Pancreas (tissue), 10 donors: Measurements from ENCODE around the gene ZSWIM5. TPM values are rescaled to one million over a fixed set of nuclear protein-coding genes. Genes with fewer than 3 reads are reported as not detected.
"Not testable (repeated sequence)": the region's sequence is repeated elsewhere in the genome, so short reads cannot be mapped to it uniquely, and the experiment has no call there.

Source experiments
- ATAC-seq, 4 donors: fragments of 200-7000 bp; cut with Tn5 transposase; one replicate each; pipeline versions ENCODE4 v1.8.0 to v1.9.1; 2020; ENCODE audit warnings: mild to moderate bottlenecking in 4 of 4, moderate library complexity in 4 of 4
- DNase-seq, 6 donors: peaks; one replicate each; pipeline ENCODE4 v3.0.0-alpha.2; 2020
- FAIRE-seq: peaks from 2 replicates; lab custom pipeline; 2012; peaks lifted over from hg19 to GRCh38; lab: Jason Lieb, UNC
- H3K27ac ChIP-seq, 4 donors: fragments of 200-600 bp; sonication (generic); 1 replicate in 3 of 4; 2 replicates in 1 of 4; pipeline versions ENCODE4 v1.5.0 to v1.8.0; 2020
- H3K27me3 ChIP-seq, 4 donors: fragments of 200-600 bp; one replicate each; pipeline ENCODE4 v1.8.0; 2021
- H3K36me3 ChIP-seq, 3 donors: fragments of 200-600 bp; sonication (generic) in 1 of 3; one replicate each; pipeline versions ENCODE4 v1.5.0 to v1.8.0; 2020 to 2021
- H3K4me1 ChIP-seq, 3 donors: fragments of 200-600 bp; one replicate each; pipeline ENCODE4 v1.8.0; 2021
- H3K4me3 ChIP-seq, 4 donors: fragments of 200-600 bp; sonication (generic) in 2 of 4; one replicate each; pipeline versions ENCODE4 v1.5.0 to v1.8.0; 2020 to 2021
- H3K9me3 ChIP-seq, 4 donors: fragments of 200-600 bp; one replicate each; pipeline ENCODE4 v1.8.0; 2021
- WGBS, 2 donors: extraction: QIAGEN DNeasy Blood & Tissue Kit; methylation state at CpG; one replicate each; pipeline ENCODE4 v1.1.7; 2013; 5-methylcytosine and 5-hydroxymethylcytosine counted together
- intact Hi-C, 3 donors: fragments of 100-400 bp; cut with DNase I; formaldehyde crosslinking; loops; one replicate each; pipeline versions ENCODE4 v1.11.1 to v1.14.2; 2022
- polyA plus RNA-seq, 2 donors: library from polyadenylated mRNA; stranded (reverse); fragments of 200-250 nt; gene quantifications; one replicate each; pipeline ENCODE4 v1.2.3, GENCODE V29; 2013
- total RNA-seq, 6 donors: library from RNA; stranded (reverse); fragmentation: NEBNext Ultra II Directional in 4 of 6; extraction: Animal tissue kit (Norgen Biotek cat#: 25700) in 4 of 6; gene quantifications; one replicate each; pipeline versions ENCODE4 v1.2.1 to v1.2.4, GENCODE V29; 2021 to 2023
- TF ChIP-seq, protein P1 (sequence below), 4 donors: fragments of 200-600 bp; sonication (generic) in 3 of 4; IDR thresholded peaks; one replicate each; pipeline versions ENCODE4 v1.5.0 to v1.8.0; 2021; ENCODE audit warnings: antibody characterized with exemption in 4 of 4
- donor health status: healthy with polysubstance abuse.
- donor health status: DM: no; HTN: no; CAD: no; lungs with moderate emphysema.
- donor health status: DM: no; HTN: no; CAD: no.
- donor health status: control.
- donor health status: control.
- donor health status: Bipolar disorder and iron deficiency.
- donor health status: DM: yes; HTN: yes; CAD: no.
- donor health status: DM: no; HTN: no; CAD: no.
- donor health status: DM: no; HTN: no; CAD: no.
- donor health status: DM: yes; HTN: yes; CAD: no.

ZSWIM5 gene
- total and polyA plus RNA-seq, 8 donors: 0.76 to 2.7 (median 2.4) TPM

DNA sequence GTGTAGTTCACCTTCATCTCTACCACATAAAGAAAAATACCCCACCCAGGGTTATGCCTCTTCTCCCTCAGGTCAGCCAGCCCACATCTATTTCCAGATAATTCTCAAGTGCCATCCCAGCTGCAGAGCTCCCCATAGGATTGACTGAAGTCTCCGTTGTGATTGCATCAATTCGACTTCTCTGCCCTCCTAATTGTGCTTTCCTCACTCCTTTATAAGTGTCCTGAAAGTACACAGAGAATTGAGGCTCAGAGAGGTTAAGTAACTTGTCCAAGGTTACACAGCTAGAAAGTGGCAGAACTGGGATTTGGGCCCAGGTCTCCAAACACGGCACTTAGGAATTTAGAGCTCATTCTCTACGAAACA lies 15.0 kb downstream of the ZSWIM5 start:
- TF ChIP-seq, protein P1, sequence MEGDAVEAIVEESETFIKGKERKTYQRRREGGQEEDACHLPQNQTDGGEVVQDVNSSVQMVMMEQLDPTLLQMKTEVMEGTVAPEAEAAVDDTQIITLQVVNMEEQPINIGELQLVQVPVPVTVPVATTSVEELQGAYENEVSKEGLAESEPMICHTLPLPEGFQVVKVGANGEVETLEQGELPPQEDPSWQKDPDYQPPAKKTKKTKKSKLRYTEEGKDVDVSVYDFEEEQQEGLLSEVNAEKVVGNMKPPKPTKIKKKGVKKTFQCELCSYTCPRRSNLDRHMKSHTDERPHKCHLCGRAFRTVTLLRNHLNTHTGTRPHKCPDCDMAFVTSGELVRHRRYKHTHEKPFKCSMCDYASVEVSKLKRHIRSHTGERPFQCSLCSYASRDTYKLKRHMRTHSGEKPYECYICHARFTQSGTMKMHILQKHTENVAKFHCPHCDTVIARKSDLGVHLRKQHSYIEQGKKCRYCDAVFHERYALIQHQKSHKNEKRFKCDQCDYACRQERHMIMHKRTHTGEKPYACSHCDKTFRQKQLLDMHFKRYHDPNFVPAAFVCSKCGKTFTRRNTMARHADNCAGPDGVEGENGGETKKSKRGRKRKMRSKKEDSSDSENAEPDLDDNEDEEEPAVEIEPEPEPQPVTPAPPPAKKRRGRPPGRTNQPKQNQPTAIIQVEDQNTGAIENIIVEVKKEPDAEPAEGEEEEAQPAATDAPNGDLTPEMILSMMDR (IDR thresholded peaks at IDR 0.05): no peak
- WGBS, 2 donors: 79 to 85% methylated on average over 4 of the region's 4 CpGs
- H3K4me1 ChIP-seq: no peaks in the 10 kb centered on the region
- no peak overlapping the region for H3K27ac ChIP-seq
- no peak for ATAC-seq
- H3K36me3 ChIP-seq: no peaks in the 10 kb centered on the region
- DNase-seq: no peak
- intact Hi-C loops: no loop called here
- no peak overlapping the region for H3K4me3 ChIP-seq
- H3K9me3 ChIP-seq: no peaks in the 10 kb centered on the region
- no peaks in the 10 kb centered on the region for H3K27me3 ChIP-seq
- no peak for FAIRE-seq

DNA sequence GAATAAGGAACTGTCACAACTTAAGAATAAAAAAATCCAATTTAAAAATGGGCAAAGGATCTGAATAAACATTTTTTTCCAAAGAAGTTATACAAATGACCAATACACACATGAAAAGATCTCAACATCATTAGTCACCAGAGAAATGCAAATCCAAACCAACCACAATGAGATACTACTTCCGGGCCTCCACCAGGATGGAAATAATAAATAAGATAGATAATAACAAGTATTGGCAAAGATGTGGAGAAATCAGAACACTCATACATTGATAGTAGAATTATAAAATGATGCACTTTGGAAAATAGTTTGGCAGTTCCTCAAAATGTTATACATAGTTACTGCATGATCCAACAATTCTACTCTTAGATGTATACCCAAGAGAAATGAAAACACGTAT lies 18.7 kb downstream of the ZSWIM5 start:
- H3K4me1 ChIP-seq: no peaks in the 10 kb centered on the region
- 87 to 92% methylated on average over 2 of the region's 2 CpGs for WGBS, 2 donors
- FAIRE-seq (no peak), ATAC-seq (no peak), DNase-seq (no peak)
- TF ChIP-seq, protein P1 (IDR thresholded peaks at IDR 0.05): no peak
- H3K36me3 ChIP-seq: no peaks in the 10 kb centered on the region
- H3K9me3 ChIP-seq: no peaks in the 10 kb centered on the region
- intact Hi-C loops: no loop called here
- no peaks in the 10 kb centered on the region for H3K27me3 ChIP-seq
- H3K27ac ChIP-seq: no peak overlapping the region
- no peak overlapping the region for H3K4me3 ChIP-seq

DNA sequence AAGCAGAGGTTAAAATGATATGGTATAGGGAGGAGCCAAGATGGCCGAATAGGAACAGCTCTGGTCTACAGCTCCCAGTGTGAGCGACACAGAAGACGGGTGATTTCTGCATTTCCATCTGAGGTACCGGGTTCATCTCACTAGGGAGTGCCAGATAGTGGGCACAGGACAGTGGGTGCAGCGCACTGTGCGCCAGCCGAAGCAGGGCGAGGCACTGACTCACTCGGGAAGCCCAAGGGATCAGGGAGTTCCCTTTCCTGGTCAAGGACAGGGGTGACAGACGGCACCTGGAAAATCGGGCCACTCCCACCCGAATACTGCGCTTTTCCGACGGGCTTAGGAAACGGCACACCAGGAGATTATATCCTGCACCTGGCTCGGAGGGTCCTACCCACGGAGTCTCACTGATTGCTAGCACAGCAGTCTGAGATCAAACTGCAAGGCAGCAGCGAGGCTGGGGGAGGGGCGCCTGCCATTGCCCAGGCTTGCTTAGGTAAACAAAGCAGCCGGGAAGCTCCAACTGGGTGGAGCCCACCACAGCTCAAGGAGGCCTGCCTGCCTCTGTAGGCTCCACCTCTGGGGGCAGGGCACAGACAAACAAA lies 26.4 kb downstream of the ZSWIM5 start:
- WGBS, 2 donors: 94 to 97% methylated on average over 18 to 20 of the region's 21 CpGs
- H3K27ac ChIP-seq, intact Hi-C loops, H3K36me3 ChIP-seq, H3K27me3 ChIP-seq, H3K4me3 ChIP-seq, DNase-seq, H3K9me3 ChIP-seq, ATAC-seq, H3K4me1 ChIP-seq, FAIRE-seq: not testable (repeated sequence)

DNA sequence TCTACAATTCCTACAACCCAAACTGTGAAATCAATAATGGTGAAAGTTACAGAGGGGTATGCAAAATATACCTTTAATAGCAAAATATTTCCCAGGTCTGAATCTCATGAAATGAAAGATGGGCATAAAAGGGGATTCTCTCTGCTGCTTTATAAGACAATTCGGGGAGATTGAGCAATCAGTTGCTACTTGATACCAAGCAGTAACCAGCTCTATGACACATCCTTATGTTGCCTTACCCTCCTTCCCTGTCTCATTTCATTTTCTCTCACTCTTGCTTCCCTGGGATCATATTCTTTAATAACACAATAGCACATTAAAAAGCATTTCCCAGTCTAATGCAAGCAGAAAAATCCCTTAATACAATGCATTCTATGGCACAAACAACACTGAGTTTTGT lies 29.0 kb downstream of the ZSWIM5 start:
- H3K36me3 ChIP-seq: no peaks in the 10 kb centered on the region
- no peak overlapping the region for H3K27ac ChIP-seq
- TF ChIP-seq, protein P1 (IDR thresholded peaks at IDR 0.05): no peak
- DNase-seq: no peak
- no peak for FAIRE-seq
- H3K9me3 ChIP-seq: no peaks in the 10 kb centered on the region
- peaks cover 7 to 10% (median 7%) of the 10 kb centered on the region in 3 donors for H3K4me1 ChIP-seq
- H3K27me3 ChIP-seq: no peaks in the 10 kb centered on the region
- intact Hi-C loops: no loop called here
- H3K4me3 ChIP-seq: no peak overlapping the region
- ATAC-seq: no peak
- 80 to 83% methylated on average over 1 of the region's 1 CpG for WGBS, 2 donors

DNA sequence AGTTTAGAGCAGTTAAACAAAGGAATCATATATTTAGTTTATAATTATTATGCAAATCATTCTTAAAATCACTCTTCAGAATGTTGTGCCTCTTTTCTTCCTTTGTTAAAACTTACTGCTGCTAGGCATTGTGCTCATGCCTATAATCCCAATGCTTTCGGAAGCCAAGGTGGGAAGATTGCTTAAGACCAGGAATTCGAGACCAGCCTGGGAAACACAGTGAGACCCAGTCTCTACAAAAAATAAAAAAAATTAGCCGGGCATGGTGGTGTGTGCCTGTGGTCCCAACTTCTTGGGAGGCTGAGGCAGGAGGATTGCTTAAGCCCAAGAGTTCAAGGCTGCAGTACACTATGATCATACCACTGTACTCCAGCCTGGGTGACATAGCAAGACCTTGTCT lies 33.6 kb downstream of the ZSWIM5 start:
- Histone ChIP-seq H3K9me3 (no peaks in the 10 kb centered on the region), H3K27ac (no peak overlapping the region), H3K4me1 (peaks cover 19 to 28% (median 26%) of the 10 kb centered on the region in 3 donors), H3K4me3 (no peak overlapping the region), H3K27me3 (no peaks in the 10 kb centered on the region), H3K36me3 (no peaks in the 10 kb centered on the region)
- DNase-seq (no peak), ATAC-seq (peak in 1 of 4 donors; percentile 17), FAIRE-seq (no peak)
- TF ChIP-seq, protein P1 (IDR thresholded peaks at IDR 0.05): no peak
- intact Hi-C loops: no loop called here
- WGBS, 2 donors: 81 to 83% methylated on average over 3 of the region's 3 CpGs
